H1 (cell line): Measurements from ENCODE around the gene RPS15.

Source experiments
- EGR1 ChIP-seq: IDR thresholded peaks from 2 replicates; pipeline ENCODE4 v1.6.1; 2011; ENCODE audit warnings: low read depth, low read length, borderline replicate concordance
- EZH2 ChIP-seq: fragments of 200-600 bp; sonication (generic); IDR thresholded peaks from 2 replicates; pipeline ENCODE4 v1.7.1; 2012; ENCODE audit warnings: low read depth, mild to moderate bottlenecking, moderate library complexity, low read length, inconsistent platforms; ENCODE audit not compliant: severe bottlenecking
- POLR2AphosphoS5 ChIP-seq: IDR thresholded peaks from 2 replicates; pipeline ENCODE4 v1.6.1; 2011; ENCODE audit warnings: low read depth, low read length
- TAF1 ChIP-seq: IDR thresholded peaks from 2 replicates; pipeline ENCODE4 v1.6.1; 2011; ENCODE audit warnings: mild to moderate bottlenecking, low read depth, low read length
- TF ChIP-seq, protein P1 (sequence below), 3 experiments: IDR thresholded peaks; 1 replicate in 2 of 3; 2 replicates in 1 of 3; pipeline versions ENCODE4 v1.5.1 to v1.6.1; 2011; ENCODE audit warnings: low read length in 3 of 3, mild to moderate bottlenecking in 3 of 3, inconsistent platforms in 2 of 3, low read depth in 1 of 3, moderate library complexity in 1 of 3; ENCODE audit not compliant: insufficient read depth in 1 of 3; ENCODE audit errors: control extremely low read depth in 1 of 3

DNA sequence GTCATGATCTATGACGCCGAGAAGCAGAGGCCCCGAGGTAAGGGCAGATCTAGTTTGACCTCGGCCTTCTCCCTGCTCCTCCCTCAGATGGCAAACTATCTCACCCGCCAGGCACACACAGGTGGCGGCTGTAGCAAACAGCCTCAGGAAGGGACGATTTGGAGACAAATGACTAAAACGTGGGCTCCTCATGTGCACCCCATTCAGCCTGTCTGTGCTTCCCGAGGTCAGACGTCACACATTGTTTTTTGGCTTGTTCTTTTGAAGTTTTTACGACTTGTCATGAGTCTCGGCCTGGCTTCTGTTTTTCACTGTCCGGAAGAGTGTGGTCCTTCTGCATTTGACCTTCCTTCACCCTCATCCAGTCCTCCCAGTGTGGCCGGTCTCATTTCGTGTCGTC, 15.8 kb upstream of the RPS15 start:
- TF ChIP-seq, protein P1, sequence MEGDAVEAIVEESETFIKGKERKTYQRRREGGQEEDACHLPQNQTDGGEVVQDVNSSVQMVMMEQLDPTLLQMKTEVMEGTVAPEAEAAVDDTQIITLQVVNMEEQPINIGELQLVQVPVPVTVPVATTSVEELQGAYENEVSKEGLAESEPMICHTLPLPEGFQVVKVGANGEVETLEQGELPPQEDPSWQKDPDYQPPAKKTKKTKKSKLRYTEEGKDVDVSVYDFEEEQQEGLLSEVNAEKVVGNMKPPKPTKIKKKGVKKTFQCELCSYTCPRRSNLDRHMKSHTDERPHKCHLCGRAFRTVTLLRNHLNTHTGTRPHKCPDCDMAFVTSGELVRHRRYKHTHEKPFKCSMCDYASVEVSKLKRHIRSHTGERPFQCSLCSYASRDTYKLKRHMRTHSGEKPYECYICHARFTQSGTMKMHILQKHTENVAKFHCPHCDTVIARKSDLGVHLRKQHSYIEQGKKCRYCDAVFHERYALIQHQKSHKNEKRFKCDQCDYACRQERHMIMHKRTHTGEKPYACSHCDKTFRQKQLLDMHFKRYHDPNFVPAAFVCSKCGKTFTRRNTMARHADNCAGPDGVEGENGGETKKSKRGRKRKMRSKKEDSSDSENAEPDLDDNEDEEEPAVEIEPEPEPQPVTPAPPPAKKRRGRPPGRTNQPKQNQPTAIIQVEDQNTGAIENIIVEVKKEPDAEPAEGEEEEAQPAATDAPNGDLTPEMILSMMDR (IDR thresholded peaks at IDR 0.05; ENCODE audit: control extremely low read depth in 1 of 3, insufficient read depth in 1 of 3, low read depth in 1 of 3, low read length in 3 of 3) = no peak
- no peak for TF ChIP-seq TAF1
- no peak for TF ChIP-seq POLR2AphosphoS5
- no peak for TF ChIP-seq EGR1
- no peak for TF ChIP-seq EZH2
